ENCODE results near the gene PSMD9. TPM values are rescaled to one million over a fixed set of nuclear protein-coding genes. Genes with fewer than 3 reads are reported as not detected.

Gene PSMD9
- total RNA-seq, 1 experiment from 2014 or later = 62.7 TPM

GRCh38 chr12:121930862-121931261 is 42.3 kb downstream of the PSMD9 start:
- Histone ChIP-seq H3K9me3 (ENCODE audit: control insufficient read depth, insufficient read depth, low read depth, low read length) (no peaks in the 10 kb centered on the region), H3K36me3 (ENCODE audit: control insufficient read depth, insufficient read depth, low read length) (no peaks in the 10 kb centered on the region), H3K4me1 (ENCODE audit: control insufficient read depth, insufficient read depth, low read length) (no peaks in the 10 kb centered on the region), H3K27me3 (ENCODE audit: control insufficient read depth, insufficient read depth, low read length) (no peaks in the 10 kb centered on the region), H3K27ac (ENCODE audit: low read length) (no peak overlapping the region), H3K4me3 (ENCODE audit: low read depth in 2 of 2, low read length in 2 of 2) (no peak overlapping the region)
- DNase-seq (ENCODE audit: low read depth, low spot score) (no peak), ATAC-seq (no peak)
- BruUV-seq (replicated peaks) = no TSS peak
- ChIA-PET CTCF (no interaction called here), POLR2A (no interaction called here)
- TF ChIP-seq CTCF (IDR thresholded peaks at IDR 0.05) (no peak), REST (IDR thresholded peaks at IDR 0.05; ENCODE audit: insufficient read depth in 1 of 2, low read depth in 2 of 2, low read length in 1 of 2) (no peak), SIN3A (IDR thresholded peaks at IDR 0.05; ENCODE audit: borderline replicate concordance, insufficient read depth, low read depth, low read length) (no peak), POLR2AphosphoS5 (IDR thresholded peaks at IDR 0.05; ENCODE audit: low read depth, low read length) (no peak), TCF7L2 (IDR thresholded peaks at IDR 0.05; ENCODE audit: low read depth, low read length) (no peak)
- intact Hi-C loops (cut with micrococcal nuclease; ENCODE audit: unreplicated experiment) = no loop called here
- in situ Hi-C loops (cut with HindIII; ENCODE audit: low pct_unique_long_range_greater_than_20kb, low sequenced_read_pairs) = no loop called here

GRCh38 chr12:121932176-121932536 is 43.6 kb downstream of the PSMD9 start:
- H3K4me3 ChIP-seq (ENCODE audit: low read depth in 2 of 2, low read length in 2 of 2) = no peak overlapping the region
- in situ Hi-C loops (cut with HindIII; ENCODE audit: low pct_unique_long_range_greater_than_20kb, low sequenced_read_pairs) (no loop called here), intact Hi-C loops (cut with micrococcal nuclease; ENCODE audit: unreplicated experiment) (no loop called here)
- ChIA-PET POLR2A (no interaction called here), CTCF (no interaction called here)
- TF ChIP-seq REST (IDR thresholded peaks at IDR 0.05; ENCODE audit: insufficient read depth in 1 of 2, low read depth in 2 of 2, low read length in 1 of 2) (no peak), SIN3A (IDR thresholded peaks at IDR 0.05; ENCODE audit: borderline replicate concordance, insufficient read depth, low read depth, low read length) (no peak), CTCF (IDR thresholded peaks at IDR 0.05) (no peak), POLR2AphosphoS5 (IDR thresholded peaks at IDR 0.05; ENCODE audit: low read depth, low read length) (no peak), TCF7L2 (IDR thresholded peaks at IDR 0.05; ENCODE audit: low read depth, low read length) (no peak)
- H3K4me1 ChIP-seq (ENCODE audit: control insufficient read depth, insufficient read depth, low read length) = no peaks in the 10 kb centered on the region
- H3K27ac ChIP-seq (ENCODE audit: low read length) = no peak overlapping the region
- no TSS peak for BruUV-seq (replicated peaks)
- ATAC-seq (no peak), DNase-seq (ENCODE audit: low read depth, low spot score) (no peak)
- H3K27me3 ChIP-seq (ENCODE audit: control insufficient read depth, insufficient read depth, low read length) = no peaks in the 10 kb centered on the region
- H3K36me3 ChIP-seq (ENCODE audit: control insufficient read depth, insufficient read depth, low read length) = no peaks in the 10 kb centered on the region
- H3K9me3 ChIP-seq (ENCODE audit: control insufficient read depth, insufficient read depth, low read depth, low read length) = no peaks in the 10 kb centered on the region

Measured in Panc1 (cell line).